CD4-positive, alpha-beta T cell (primary cell): ENCODE measurements around the gene MSANTD2. TPM values are rescaled to one million over a fixed set of nuclear protein-coding genes. Genes with fewer than 3 reads are reported as not detected.

ENCODE experiments used
- ATAC-seq: fragments of 200-7000 bp; cut with Tn5 transposase; one replicate; pipeline ENCODE4 v1.10.0; 2022; ENCODE audit warnings: mild to moderate bottlenecking; ENCODE audit not compliant: poor library complexity
- CTCF ChIA-PET: fragments of 350-600 bp; sonication (Branson Sonifier 250); formaldehyde crosslinking; loops from one replicate; lab custom pipeline; 2021; ENCODE audit warnings: antibody characterized with exemption, inconsistent platforms; lab: Charles Lee
- POLR2A ChIA-PET: fragments of 350-600 bp; sonication (Branson Sonifier 250); formaldehyde crosslinking; loops from one replicate; lab custom pipeline; 2021; ENCODE audit warnings: antibody characterized with exemption, inconsistent platforms; lab: Charles Lee
- DNase-seq, 14 experiments: peaks; one replicate each; pipeline ENCODE4 v3.0.0-alpha.2; 2013 to 2020; ENCODE audit warnings: mixed read lengths in 2 of 14
- H3K27ac ChIP-seq, 2 donors: one replicate each; pipeline versions ENCODE4 v1.5.1 to v1.7.0; 2013; ENCODE audit warnings: low read length in 2 of 2, low read depth in 1 of 2, mild to moderate bottlenecking in 1 of 2
- H3K27me3 ChIP-seq, 2 experiments: 1 replicate in 1 of 2; 2 replicates in 1 of 2; pipeline versions ENCODE4 v1.6.1 to v1.7.0; 2013; ENCODE audit warnings: low read length in 2 of 2, control low read depth in 1 of 2, mild to moderate bottlenecking in 1 of 2, moderate library complexity in 1 of 2; ENCODE audit not compliant: insufficient read depth in 2 of 2, control insufficient read depth in 1 of 2
- H3K36me3 ChIP-seq: one replicate; pipeline ENCODE4 v1.6.1; 2013; ENCODE audit warnings: low read length, control low read depth; ENCODE audit not compliant: insufficient read depth
- H3K4me1 ChIP-seq: one replicate; pipeline ENCODE4 v1.6.1; 2013; ENCODE audit warnings: low read length, control low read depth; ENCODE audit not compliant: insufficient read depth
- H3K4me3 ChIP-seq: one replicate; pipeline ENCODE4 v1.5.1; 2013; ENCODE audit warnings: mild to moderate bottlenecking, low read length, moderate library complexity
- H3K9me3 ChIP-seq, 2 experiments: 1 replicate in 1 of 2; 2 replicates in 1 of 2; pipeline versions ENCODE4 v1.6.1 to v1.7.0; 2013; ENCODE audit warnings: low read length in 2 of 2, mild to moderate bottlenecking in 2 of 2, control low read depth in 1 of 2, moderate library complexity in 1 of 2; ENCODE audit not compliant: control insufficient read depth in 1 of 2, insufficient read depth in 1 of 2
- H3K27ac Mint-ChIP-seq: one replicate; pipeline ENCODE4 v1.8.0; 2020; ENCODE audit warnings: mixed read lengths
- H3K27me3 Mint-ChIP-seq: one replicate; pipeline ENCODE4 v1.8.0; 2021; ENCODE audit warnings: mixed read lengths
- H3K36me3 Mint-ChIP-seq: one replicate; pipeline ENCODE4 v1.8.0; 2021; ENCODE audit warnings: low read depth, mixed read lengths
- H3K4me1 Mint-ChIP-seq: one replicate; pipeline ENCODE4 v1.8.0; 2021; ENCODE audit warnings: low read depth, mixed read lengths
- H3K4me3 Mint-ChIP-seq: one replicate; pipeline ENCODE4 v1.8.0; 2020; ENCODE audit warnings: mild to moderate bottlenecking, mixed read lengths
- H3K9me3 Mint-ChIP-seq: one replicate; pipeline ENCODE4 v1.8.0; 2020; ENCODE audit warnings: mixed read lengths
- CTCF ChIP-seq: fragments of 200-600 bp; IDR thresholded peaks from one replicate; pipeline ENCODE4 v1.8.0; 2022; ENCODE audit warnings: antibody characterized with exemption, mild to moderate bottlenecking
- intact Hi-C, 2 experiments: fragments of 100-400 bp; cut with DNase I in 1 of 2; cut with micrococcal nuclease in 1 of 2; formaldehyde crosslinking; loops; one replicate each; pipeline versions ENCODE4 v1.15.1 to v1.9.0; 2023 to 2025; cut with DNase I, micrococcal nuclease
- total RNA-seq, 174 experiments: library from RNA in 2 of 174; stranded (reverse) in 2 of 174; gene quantifications; one replicate each; pipeline ENCODE4 v1.2.3 and lab custom pipeline; 2021 to 2026

Gene MSANTD2
- total RNA-seq, 2 experiments from 2014 or later: 4.2 to 5.1 TPM

DNA sequence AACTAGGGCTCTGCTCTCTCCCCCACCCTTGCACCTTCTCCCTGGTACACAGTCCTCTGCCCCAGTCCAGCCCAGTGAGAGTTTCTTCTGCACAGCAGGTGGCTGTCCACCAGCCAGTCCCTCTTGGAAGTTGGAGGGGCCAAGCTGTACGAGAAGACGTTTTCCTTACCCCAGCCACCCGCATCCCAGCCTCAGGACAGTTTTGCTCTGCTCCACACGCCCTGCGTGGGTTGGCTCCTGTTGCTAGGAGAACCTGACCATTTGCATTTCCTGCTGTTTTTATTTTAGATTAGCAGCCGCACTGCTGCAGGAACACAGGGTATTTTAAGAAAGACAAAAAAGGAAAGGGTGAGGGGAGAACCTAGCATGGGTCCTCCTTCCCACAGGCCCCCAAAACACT lies 78.0 kb downstream of the MSANTD2 start:
- H3K4me1 Mint-ChIP-seq: peaks cover 44% of the 10 kb centered on the region
- Histone ChIP-seq H3K27ac (no peak overlapping the region), H3K36me3 (no peaks in the 10 kb centered on the region), H3K4me3 (no peak overlapping the region), H3K27me3 (peaks cover 11 to 15% of the 10 kb centered on the region in 2 experiments), H3K9me3 (no peaks in the 10 kb centered on the region), H3K4me1 (peaks cover 25% of the 10 kb centered on the region)
- POLR2A ChIA-PET: no interaction called here
- H3K9me3 Mint-ChIP-seq: no peaks in the 10 kb centered on the region
- DNase-seq (no peak), ATAC-seq (no peak)
- TF ChIP-seq CTCF: no peak
- CTCF ChIA-PET: no interaction called here
- no peak overlapping the region for H3K4me3 Mint-ChIP-seq
- no peaks in the 10 kb centered on the region for H3K36me3 Mint-ChIP-seq
- H3K27ac Mint-ChIP-seq: no peak overlapping the region
- peaks cover 54% of the 10 kb centered on the region for H3K27me3 Mint-ChIP-seq
- intact Hi-C loops: no loop called here

- H3K9me3 ChIP-seq: no peaks in the 10 kb centered on the region
- H3K36me3 Mint-ChIP-seq: no peaks in the 10 kb centered on the region
- no peak for TF ChIP-seq CTCF
- H3K4me1 ChIP-seq: peaks cover 21% of the 10 kb centered on the region
- CTCF ChIA-PET: no interaction called here
- intact Hi-C loops: no loop called here
- H3K9me3 Mint-ChIP-seq: no peaks in the 10 kb centered on the region
- POLR2A ChIA-PET: no interaction called here
- no peak overlapping the region for H3K4me3 Mint-ChIP-seq
- H3K4me1 Mint-ChIP-seq: peaks cover 31% of the 10 kb centered on the region
- DNase-seq: no peak
- H3K27me3 Mint-ChIP-seq: peaks cover 58% of the 10 kb centered on the region
- H3K36me3 ChIP-seq: no peaks in the 10 kb centered on the region
- no peak overlapping the region for H3K4me3 ChIP-seq
- peaks cover 21 to 33% of the 10 kb centered on the region in 2 experiments for H3K27me3 ChIP-seq
- ATAC-seq: no peak
- no peak overlapping the region for H3K27ac Mint-ChIP-seq
- H3K27ac ChIP-seq: no peak overlapping the region
These were observed 80.7 kb downstream of the MSANTD2 start for GRCh38 chr11:124719534-124719933.

GRCh38 chr11:124718801-124719200 lies 81.4 kb downstream of the MSANTD2 start:
- intact Hi-C loops: no loop called here
- Mint-ChIP-seq H3K27ac (no peak overlapping the region), H3K36me3 (no peaks in the 10 kb centered on the region), H3K9me3 (no peaks in the 10 kb centered on the region), H3K4me1 (peaks cover 31% of the 10 kb centered on the region), H3K27me3 (peaks cover 64% of the 10 kb centered on the region), H3K4me3 (peak overlapping the region; percentile 4)
- no peak overlapping the region for H3K27ac ChIP-seq
- ATAC-seq: no peak
- POLR2A ChIA-PET: interaction anchor here (1.8 kb wide), 1 partner anchor 28 kb away, joined by 6 read pairs; no protein-coding TSS in a partner anchor
- H3K27me3 ChIP-seq: peaks cover 21 to 40% of the 10 kb centered on the region in 2 experiments
- no peak for DNase-seq
- H3K36me3 ChIP-seq: no peaks in the 10 kb centered on the region
- CTCF ChIA-PET: no interaction called here
- no peak for TF ChIP-seq CTCF
- no peaks in the 10 kb centered on the region for H3K9me3 ChIP-seq
- no peak overlapping the region for H3K4me3 ChIP-seq
- H3K4me1 ChIP-seq: peaks cover 21% of the 10 kb centered on the region
